ENCODE data around the gene PAPOLG. TPM values are rescaled to one million over a fixed set of nuclear protein-coding genes. Genes with fewer than 3 reads are reported as not detected.

PAPOLG gene
- total RNA-seq, 1 donor from 2014 or later: 20.9 TPM

GRCh38 chr2:60847854-60848253 lies 91.8 kb downstream of the PAPOLG start:
- H3K4me1 Mint-ChIP-seq (ENCODE audit: unreplicated experiment): no peaks in the 10 kb centered on the region
- no peak for TF ChIP-seq CTCF (conservative IDR thresholded peaks at IDR 0.05)
- no peak overlapping the region for H3K27ac Mint-ChIP-seq
- H3K36me3 Mint-ChIP-seq: no peaks in the 10 kb centered on the region
- H3K4me3 Mint-ChIP-seq: no peak overlapping the region
- DNase-seq (ENCODE audit: extremely low spot score, unreplicated experiment): no peak
- H3K9me3 Mint-ChIP-seq: peaks cover 4% of the 10 kb centered on the region
- no peaks in the 10 kb centered on the region for H3K27me3 Mint-ChIP-seq

Other genes starting within 250 kb of the PAPOLG start
- gene BCL11A, start 202.6 kb upstream of the PAPOLG start, total RNA-seq (ENCODE audit: low replicate concordance): 47.9 and 53.1 TPM in 2 replicates
- gene REL, start 125.3 kb downstream of the PAPOLG start, total RNA-seq (ENCODE audit: low replicate concordance): 10.7 and 11.3 TPM in 2 replicates

Data from type B pancreatic cell (in vitro differentiated cells).